HG03159 (cell line): ENCODE data around the gene NCLN.
A peak's percentile ranks its signal among the peaks of the same experiment; 100 is the strongest.

Experiments
- ATAC-seq: cut with Tn5 transposase; IDR thresholded peaks from one replicate; pipeline ENCODE4 v1.9.1; 2021; ENCODE audit warnings: mild to moderate bottlenecking, moderate library complexity; ENCODE audit not compliant: unreplicated experiment

The NCLN gene, protein sequence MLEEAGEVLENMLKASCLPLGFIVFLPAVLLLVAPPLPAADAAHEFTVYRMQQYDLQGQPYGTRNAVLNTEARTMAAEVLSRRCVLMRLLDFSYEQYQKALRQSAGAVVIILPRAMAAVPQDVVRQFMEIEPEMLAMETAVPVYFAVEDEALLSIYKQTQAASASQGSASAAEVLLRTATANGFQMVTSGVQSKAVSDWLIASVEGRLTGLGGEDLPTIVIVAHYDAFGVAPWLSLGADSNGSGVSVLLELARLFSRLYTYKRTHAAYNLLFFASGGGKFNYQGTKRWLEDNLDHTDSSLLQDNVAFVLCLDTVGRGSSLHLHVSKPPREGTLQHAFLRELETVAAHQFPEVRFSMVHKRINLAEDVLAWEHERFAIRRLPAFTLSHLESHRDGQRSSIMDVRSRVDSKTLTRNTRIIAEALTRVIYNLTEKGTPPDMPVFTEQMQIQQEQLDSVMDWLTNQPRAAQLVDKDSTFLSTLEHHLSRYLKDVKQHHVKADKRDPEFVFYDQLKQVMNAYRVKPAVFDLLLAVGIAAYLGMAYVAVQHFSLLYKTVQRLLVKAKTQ

DNA sequence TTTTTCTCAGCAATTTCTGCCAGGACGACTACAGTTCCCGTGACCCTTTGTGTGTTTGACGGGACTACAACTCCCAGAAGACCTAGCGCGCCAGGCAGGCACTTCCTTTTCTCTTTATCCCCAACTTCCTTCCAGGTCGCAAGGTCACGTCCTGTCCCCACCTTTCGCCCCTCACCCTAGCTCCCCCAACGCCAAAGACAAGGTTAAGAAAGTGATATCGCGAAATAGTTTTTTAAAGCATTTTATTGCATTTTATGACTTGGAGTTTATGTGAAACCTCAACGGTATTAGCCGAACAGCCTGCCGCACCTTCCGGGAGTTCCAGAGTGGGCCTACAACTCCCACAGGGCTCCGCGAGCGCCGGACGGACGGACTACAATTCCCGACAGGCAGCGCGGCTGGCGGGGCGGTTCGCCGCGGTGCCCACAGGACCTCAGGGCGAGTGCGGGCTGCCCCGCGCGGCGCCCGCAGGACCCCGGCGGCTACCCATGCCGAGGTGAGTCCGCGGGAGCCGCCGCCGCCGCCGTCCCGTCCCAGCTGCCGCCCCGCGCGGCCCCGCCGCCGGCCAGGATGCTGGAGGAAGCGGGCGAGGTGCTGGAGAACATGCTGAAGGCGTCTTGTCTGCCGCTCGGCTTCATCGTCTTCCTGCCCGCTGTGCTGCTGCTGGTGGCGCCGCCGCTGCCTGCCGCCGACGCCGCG, at the start of gene NCLN:
TSS of gene NCLN (plus strand) at position 470 of the 699 bp plus-strand sequence. CDS start at position 571, 101 bp downstream.
- ATAC-seq = peak; percentile 78

DNA sequence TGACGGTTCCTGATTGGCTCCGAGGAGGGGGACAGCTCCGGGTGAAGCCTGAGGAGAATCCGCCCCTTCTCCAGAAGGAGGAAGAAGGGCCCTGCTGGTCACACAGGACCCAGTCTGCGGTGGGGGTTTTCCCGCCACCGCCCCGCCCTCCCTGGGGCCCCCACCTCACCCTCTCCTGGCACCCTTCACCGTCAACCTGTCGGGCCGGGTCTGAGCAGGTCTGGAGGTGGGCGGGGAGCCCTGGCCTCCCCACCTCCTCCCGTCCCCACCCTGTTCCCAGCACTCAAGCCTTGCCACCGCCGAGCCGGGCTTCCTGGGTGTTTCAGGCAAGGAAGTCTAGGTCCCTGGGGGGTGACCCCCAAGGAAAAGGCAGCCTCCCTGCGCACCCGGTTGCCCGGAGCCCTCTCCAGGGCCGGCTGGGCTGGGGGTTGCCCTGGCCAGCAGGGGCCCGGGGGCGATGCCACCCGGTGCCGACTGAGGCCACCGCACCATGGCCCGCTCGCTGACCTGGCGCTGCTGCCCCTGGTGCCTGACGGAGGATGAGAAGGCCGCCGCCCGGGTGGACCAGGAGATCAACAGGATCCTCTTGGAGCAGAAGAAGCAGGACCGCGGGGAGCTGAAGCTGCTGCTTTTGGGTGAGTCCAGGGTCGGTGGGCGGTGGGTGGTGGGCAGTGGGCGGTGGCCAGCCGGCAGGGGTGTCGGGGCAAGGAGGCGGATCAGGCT, 49.6 kb upstream of the NCLN start, which contains the start of gene GNA15:
TSS of gene GNA15 (plus strand) at position 73 of the 723 bp plus-strand sequence. CDS start at position 491, 418 bp downstream.
- ATAC-seq = no peak

DNA sequence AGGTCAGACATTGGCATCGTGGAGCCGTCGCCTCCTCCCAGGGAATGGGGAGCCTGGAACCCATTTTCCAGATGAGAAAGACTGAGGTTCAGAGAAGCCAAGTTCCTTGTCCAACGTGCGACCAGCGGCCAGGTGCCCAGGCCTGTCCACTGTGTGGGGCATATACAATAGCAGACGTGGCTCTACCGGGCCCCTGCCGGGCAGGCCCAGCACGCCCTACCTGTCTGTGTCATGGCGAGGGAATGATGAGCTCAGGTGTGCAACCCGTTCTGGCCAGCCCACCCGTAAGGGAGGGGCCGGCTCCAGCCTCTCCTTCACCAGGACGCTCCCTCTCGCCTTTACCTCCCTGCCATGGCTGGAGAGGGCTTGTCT, 49.1 kb upstream of the NCLN start:
- ATAC-seq = no peak

DNA sequence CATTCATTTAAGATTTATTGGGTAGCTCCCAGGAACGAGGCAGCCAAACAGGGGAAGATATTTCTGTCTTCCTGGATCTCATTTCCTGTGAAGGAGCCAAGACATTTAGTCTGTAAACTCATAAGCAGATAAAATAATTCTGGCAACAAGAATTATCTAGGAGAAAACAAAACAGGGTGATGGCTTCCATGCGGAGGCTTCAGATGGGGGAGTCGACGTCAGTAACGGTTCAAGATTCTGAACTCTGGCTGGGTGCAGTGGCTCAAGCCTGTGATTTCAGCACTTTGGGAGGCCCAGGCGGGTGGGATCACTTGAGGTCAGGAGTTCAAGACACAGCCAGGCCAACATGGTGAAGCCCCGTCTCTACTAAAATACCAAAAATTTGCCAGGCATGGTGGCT, 48.6 kb upstream of the NCLN start:
- ATAC-seq = no peak

DNA sequence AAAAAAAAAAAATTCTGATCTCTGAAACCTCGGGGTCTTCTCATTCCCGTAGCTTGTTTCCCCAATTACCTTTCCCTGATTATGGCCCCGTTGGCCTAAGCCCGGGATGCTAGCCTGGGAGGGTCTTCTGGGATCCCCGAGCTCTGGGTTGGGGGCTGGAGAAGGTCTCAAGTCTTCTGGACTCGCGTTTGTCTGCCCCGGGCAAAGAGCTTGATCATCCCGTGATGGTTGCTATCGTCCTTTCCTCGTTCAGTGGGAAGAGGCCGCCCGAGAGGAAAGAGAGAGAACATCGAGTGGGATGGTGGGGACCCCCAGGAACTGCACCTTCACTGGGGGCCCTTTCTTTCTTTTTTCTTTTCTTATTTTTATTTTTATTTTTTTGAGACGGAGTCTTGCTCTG, 47.5 kb upstream of the NCLN start:
- no peak for ATAC-seq

DNA sequence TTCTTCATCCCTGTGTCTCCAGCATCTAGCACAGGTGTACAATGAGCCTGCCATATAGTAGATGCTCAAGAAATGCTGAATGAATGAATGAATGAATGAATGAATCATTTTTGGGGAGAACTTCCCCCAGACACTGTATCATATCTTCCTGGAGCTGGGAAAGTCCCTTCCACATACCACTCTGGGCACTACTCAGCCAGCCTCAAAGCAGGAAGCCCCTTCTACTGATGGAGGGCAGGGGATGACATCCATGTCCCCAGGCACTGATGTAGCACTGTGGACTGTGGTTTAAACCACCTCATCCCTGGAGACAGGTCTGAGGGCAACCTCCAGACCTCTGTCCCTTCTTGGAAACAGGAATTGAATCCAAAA, 45.1 kb upstream of the NCLN start:
- no peak for ATAC-seq

DNA sequence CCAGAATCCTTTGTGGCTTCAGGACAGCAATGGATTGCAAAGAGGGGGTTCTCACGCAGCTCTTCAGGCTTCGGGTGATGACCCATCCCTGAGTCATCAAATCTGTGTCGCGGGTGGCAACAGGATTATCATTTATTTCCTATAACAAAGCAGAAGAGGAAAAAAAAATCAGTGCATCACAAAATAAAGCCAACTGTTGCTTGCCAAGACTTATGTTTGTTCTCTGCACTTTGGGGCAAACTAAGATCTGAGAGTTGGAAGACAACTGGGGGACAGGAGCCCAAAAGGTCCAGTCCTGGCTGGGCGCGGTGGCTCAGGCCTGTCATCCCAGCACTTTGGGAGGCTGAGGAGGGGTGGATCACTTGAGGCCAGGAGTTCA, 43.4 kb upstream of the NCLN start:
- no peak for ATAC-seq

DNA sequence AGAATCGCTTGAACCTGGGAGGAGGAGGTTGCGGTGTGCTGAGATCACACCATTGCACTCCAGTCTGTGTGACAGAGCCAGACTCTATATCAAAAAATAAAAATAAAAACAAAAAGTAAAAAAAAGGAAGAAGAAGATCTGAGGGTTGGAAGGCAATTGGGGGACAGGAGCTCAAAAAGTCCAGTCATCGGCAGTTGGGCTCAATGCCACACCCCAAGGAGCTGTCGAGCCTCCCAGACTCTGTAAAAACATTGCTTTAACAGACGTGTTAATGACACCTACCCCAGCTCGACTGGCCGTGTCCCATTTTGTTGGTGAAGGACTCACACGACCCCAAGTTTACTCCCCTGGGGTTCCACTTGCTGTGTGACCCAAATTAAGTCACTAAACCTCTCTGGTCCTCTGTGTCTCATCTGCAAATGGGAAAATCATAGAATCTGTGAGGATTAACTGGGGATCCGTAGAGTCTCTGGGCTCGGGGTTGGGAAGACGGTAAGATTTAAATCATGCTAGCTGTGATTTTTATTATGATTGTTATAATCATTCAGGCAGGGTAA, 42.9 kb upstream of the NCLN start:
- no peak for ATAC-seq

DNA sequence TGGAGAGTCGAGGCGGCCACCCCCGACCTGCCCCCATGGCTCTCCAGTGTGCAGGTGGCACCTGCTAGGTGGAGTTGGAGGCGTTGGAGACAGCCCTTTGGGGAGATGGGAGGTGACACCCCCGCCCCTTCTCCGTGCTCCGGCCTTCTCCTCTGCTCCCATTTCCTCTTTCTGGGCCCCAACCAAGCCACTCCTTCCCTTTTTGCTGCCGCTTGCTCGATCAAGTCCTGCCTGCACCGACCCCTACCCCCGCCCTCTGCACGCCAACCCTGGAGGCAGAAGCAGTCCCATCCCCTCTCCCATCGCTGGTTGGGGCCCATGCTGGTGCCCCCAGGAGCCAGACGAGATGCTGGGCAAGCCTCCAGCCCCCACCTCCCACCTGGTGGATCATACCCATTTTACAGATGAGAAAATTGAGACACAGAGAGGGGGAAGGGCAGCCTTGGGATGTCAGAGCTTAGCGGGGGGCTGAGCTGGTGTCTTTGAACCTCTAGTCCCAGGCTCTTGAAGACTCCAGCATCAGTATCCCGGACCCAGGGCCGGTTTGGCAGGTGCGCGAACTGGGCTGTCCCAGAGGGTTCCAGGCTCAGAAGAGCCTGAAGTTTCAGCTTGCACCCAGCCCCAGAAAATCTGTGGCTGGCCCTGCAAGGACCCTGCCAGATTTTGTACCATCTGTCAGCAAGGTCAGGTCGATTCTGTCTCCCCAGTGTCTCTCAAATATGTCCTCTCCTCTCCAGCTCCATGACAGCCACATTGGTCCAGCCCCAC, 39.6 kb upstream of the NCLN start:
- ATAC-seq = no peak

DNA sequence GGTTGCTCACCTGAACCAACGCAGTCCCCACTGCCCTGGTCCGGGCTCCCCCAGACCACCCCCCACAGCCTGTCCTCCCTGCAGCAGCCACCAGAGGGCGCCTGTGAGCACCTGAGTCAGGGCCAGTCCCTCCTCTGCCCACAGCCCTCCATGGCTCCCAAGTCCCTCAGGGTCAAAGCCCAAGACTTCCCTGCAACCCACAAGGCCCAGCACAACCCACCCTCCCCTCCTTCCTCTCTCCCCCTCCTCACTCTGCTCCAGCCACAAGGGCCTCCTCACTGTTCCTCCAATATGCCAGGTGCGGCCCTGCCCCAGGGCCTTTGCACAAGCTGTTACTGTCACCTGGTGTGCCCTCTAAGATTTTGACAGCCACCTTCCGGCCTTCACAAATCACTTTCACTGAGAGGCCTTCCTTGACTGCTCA, 39.0 kb upstream of the NCLN start:
- no peak for ATAC-seq

DNA sequence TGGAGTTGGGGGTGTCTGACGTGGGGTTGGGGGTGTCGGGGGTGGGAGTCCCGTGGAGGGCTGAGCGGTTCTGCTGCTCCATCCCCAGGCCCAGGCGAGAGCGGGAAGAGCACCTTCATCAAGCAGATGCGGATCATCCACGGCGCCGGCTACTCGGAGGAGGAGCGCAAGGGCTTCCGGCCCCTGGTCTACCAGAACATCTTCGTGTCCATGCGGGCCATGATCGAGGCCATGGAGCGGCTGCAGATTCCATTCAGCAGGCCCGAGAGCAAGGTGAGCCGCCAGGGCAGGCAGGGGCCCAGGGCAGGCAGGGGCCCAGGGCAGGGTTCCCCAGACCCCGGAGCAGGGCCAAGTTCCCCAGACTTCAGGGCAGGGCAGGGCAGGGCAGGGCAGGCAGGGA, 37.2 kb upstream of the NCLN start:
- no peak for ATAC-seq

DNA sequence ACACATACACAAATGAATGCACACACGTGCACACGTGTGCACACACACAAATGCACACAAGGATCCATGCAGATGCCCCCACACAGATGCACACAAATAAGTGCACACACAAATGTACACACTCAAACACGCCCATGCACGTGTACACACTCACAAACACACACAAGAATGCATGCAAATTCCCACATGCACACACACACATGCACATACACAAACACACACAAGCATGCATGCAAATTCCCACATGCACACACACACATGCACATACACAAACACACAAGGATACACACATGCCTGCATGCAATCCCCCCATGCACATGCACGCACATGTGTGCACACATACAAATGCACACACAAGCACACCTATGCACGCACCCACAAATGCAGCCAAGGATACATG, 36.6 kb upstream of the NCLN start:
- ATAC-seq = no peak

DNA sequence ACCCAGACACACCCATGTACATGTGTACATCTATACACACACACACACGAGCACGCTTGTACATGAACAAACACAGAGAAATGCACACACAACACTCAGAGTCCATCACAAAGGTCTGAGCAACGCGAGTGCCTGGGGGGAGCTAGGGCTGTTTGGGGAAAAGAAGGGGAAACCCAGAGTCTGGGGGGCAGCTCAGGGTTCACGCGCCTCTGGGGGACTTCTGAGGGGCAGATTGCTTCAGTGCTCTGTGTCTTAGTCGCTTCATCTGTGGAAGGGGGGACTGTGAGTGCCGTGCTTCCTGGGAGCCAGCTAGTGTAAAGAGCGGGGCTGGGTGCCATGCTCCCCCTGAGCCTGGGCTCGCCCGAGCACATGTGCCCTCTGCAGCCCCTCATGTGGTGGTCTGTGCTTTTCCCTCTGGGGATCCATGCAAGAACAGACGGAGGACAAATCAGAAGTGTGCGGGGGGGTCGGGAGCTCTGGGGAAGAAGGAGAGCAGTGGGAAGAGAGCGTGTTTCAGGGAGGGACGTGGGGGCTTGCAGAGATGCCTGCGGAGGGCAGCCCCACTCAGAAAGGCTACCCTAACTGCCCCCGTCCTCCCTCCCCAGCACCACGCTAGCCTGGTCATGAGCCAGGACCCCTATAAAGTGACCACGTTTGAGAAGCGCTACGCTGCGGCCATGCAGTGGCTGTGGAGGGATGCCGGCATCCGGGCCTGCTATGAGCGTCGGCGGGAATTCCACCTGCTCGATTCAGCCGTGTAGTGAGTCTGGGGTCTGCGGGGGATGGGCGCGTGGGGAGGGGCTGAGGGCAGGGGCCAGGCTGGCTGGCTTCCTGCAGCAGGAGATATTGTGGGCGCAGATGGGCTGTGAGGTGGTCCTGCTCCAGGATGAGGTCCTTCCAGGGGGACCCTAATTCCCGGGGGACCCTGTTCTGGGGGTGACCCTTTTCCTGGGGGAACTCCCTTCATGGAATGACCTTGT, 35.9 kb upstream of the NCLN start:
- ATAC-seq = no peak

DNA sequence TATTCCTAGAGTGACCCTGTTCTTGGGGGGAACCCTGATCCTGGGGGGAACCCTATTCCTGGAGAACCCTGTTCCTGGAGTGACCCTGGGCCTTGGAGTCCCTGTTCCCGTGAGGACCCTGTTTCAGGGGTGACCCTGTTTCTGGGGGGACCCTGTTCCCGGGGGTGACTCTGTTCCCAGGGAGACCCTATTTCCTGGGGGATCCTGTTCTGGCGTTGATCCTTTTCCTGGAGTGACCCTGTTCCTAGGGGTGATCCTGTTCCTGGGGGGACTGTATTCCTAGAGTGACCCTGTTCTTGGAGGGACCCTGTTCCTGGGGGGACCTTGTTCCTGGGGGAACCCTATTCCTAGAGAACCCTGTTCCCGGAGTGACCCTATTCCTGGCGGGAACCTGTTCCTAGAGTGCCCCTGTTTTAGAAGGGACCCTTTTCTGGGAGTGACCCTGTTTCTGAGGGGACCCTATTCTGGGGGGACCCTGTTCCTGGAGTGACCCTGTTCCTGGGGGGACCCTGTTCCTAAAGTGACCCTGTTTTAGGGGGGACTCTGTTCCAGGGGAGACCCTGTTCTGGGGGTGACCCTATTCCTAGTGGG, 34.9 kb upstream of the NCLN start:
- no peak for ATAC-seq

DNA sequence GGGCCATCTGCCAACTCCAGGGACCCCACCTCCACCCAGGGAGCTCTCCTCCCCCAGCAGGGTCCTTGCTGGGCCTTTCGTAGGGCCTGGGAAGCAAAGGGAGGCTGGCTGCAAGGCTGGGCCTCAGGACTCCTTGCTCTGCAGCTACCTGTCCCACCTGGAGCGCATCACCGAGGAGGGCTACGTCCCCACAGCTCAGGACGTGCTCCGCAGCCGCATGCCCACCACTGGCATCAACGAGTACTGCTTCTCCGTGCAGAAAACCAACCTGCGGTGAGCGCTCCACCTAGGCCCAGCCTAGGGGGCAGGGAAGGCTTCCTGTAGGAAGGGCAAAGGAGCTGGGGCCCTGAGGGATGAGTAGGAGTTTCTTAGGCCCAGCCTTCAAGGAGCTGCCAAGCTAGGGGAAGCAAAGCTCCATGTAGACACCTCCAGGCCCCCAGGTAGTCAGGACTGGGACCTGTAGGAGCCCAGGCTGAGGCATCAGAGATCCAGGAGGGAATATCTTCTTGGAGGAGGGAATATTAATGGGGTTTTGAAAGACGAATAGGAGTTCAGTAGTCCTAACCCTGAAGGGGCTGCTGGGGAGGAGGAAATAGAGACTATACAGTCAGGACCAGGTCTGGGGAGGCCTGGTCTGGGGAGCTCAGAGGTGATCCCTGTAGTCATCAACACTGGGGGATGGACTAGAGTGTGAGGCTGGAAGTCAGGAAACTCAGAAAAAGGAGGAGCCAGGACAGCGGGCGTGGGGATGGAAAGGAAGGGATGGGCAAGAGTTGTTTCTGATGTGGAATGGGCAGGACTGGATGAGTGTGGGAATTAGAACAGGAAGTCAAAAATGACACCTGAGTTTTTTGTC, 33.9 kb upstream of the NCLN start:
- ATAC-seq = no peak

DNA sequence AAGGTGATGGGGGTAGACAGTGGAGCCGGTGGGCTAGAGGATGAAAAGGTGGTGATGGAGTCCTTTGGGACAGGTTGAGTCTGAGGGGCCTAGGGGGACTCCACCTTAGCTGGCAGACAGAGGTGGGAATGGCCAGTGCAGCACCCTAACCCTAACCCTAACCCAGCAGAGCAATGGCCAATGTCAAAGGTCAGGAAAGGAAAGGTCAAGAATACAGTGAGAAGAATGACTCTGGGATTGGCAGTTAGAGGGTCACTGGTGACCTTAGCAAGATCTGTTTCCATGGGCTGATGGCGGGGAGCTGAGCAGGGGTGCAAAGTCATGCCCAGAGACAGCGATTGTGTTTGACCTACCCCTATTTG, 33.3 kb upstream of the NCLN start:
- no peak for ATAC-seq

DNA sequence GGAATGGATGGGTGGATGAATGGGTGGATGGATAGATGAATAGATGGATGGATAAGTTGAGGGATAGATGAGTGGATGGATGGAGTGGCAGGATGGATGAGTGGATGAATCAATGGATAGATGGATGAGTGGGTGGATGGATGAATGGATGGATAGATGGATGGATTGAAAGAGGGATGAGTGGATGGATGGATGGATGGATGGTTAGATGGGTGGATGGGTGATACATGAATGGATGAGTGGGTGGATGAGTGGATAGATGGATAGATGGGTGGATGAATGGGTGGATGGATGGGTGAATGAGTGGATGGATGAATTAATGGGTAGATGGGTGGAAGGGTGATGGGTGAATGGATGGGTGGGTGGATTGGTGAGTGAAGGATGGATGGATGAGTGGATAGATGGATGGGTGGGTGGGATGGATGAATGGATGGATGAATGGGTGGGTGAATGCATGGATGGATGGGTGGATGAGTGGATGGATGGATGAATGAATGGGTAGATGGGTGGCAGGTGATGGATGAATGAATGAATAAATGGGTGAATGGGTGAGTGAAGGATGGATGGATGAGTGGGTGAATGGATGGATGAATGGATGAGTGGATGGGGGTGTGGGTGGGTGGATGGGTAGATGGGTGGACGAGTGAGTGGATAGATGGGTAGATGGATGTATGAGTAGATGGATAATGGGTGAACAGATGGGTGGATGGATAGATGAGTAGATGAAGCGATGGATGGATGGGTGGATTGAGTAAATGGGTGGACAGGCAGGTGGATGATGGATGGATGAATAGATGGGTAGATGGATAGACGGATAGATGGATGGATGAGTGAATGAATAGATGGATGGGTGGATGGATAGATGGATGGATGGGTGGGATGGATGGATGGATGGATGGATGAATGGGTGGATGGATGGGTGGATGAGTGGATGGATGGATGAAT, 32.2 kb upstream of the NCLN start:
- ATAC-seq = no peak
